Hematopoietic multipotent progenitor cell (in vitro differentiated cells): ENCODE data around the gene FBXL17. TPM values are rescaled to one million over a fixed set of nuclear protein-coding genes. Genes with fewer than 3 reads are reported as not detected.

Experiments
- DNase-seq, 3 donors: peaks; one replicate each; pipeline ENCODE4 v3.0.0-alpha.2; 2011 to 2015; ENCODE audit warnings: low read depth in 2 of 3, low spot score in 2 of 3
- total RNA-seq: library from RNA; depleted of rRNA; stranded (reverse); fragments of >200 nt; gene quantifications from one replicate; pipeline ENCODE4 v1.2.3, GENCODE V29; 2012

Gene FBXL17
- total RNA-seq, 1 donor, result 9.4 TPM

DNA sequence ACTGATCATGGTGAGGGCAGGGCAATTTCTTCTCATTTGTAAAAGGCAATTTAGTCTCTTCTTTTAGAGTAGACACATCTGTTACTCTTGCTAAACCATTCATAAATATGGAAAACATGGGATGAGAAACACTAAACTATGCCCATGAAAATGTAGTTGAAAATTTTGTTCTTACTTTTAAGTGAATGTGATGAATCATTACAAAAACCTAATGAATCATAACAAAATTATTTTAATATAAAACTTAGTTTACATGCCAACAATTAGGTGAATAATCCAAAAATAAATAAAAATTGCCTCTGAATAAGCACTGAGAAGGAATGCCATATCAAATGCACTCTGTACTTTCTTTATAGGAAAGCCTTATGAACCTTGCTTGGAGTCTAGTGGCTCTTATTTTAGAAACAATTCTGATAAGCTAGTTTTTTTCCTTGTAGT lies 413.5 kb downstream of the FBXL17 start:
- DNase-seq, result no peak

DNA sequence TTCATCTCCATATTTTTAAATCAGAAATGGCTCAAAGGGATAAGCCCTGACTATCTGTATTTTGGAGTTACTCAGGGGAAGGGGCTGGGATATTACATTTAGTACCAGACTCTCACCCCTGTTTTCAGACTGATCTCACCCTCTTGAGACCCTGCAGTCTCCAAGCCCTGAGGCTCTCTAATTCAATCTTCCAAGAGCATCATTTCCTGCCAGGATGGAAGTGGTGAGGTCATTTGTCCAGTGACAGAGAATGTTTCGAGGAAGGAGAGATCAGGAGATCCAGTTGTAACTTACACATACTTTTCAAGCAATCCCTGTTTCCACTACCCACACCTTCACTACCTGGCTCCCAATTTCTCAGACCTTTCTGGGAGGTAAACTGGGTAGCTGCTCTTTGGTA lies 415.7 kb downstream of the FBXL17 start:
- no peak for DNase-seq

DNA sequence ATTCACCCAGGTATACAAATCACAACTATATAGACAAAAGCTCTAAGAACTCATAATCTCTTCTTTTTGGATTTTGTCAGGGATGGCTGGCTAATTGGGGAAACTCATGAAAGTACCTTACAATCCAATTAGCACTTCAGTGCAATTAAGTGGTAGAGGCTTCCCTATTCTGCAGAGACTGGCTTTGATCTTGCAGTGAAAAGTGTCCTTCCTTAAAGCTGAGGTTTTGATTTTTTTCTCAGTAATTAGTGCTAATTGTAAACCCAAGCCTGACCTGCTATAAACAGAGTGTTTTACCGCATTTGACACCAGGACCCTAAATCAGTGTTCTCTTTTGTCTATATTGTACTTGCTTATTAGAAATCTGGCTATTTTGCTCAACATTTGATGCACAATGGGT lies 417.2 kb downstream of the FBXL17 start:
- no peak for DNase-seq

DNA sequence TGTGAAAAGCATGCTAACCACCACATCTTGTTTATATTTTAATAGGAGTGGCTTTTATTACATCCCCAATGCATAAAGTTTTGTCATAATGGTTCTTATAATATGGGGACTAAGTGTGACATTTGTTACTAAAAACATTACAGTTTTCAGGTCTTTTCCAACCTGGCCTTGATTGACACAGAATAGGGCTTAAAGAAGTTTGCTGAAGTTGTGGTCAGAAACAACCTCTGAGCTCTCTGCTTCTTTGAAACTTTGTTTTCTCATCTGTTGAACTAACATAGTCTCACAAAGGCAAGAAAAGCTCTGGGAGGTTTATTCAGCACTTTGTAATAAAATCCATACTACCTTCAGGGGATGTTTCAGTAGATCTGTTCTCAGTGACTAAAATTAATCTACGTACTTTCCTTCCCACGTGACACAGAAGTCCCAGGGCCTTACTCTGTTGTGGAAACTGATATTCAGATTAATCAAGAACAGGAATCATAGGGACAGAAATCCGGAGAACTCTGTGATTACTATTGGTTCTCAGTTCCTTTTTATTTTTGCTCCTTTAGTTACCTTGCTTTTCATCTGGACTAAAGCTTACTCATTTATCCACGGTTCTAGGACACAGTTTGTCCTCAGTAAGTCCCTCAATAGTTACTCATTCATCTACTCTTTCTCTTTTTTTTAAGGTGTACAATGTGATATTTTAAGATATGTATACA lies 422.2 kb downstream of the FBXL17 start:
- DNase-seq, result no peak

DNA sequence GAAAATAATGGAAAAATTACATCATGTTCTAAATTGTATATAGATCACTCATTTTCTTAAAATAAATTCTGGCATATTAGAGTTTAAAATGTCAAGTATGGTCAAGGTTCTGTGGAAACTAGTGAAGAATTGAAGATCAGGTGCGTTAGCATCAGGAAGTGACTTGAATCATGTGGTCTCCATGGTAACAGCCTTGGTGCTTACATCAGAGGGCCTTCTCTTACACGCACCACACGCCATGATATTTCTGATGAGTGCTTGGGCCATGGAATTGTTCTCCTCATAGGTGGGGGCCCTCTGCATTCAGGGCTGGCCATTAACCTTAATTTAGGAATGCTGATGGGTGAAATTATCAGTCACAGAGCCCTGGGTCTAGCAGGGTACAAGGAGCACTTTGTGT lies 423.0 kb downstream of the FBXL17 start:
- DNase-seq, result no peak

DNA sequence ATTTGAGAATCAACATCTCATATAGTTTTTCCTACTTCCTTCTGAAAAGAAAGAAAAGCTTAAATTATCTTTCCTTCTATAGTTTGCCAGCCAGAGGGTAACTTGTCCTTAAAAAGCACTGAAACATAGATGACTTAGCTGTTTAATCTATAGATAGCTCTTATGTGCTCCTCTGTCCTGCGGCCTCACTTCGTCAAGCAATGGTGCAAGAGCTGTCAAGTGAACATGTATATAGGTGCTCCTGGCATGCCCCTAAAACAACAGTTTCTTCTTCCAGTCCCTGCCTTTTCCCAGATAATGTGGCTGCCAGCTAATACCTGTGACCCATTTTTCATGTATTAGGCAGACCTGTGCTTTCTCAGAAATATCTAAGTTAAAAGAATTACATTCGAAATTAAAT lies 423.5 kb downstream of the FBXL17 start:
- DNase-seq, result no peak

DNA sequence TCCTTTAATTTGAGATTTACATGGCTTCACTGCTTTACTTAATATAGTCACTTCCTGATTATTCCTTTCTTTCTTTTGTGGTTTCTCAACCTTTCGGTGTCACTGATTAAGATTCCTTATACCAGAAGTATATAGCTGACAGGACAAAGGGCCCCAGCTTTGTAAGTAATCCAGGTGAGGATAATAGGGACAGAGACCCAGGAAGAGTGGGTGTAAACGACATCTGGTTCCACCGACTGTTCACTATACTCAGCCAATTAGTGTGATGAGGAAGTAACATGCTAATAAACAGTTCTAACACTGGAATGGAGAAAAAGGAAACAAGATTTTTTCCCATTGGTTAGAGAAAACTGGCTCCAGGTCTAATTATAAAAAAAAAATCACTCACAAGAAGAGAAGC lies 424.8 kb downstream of the FBXL17 start:
- DNase-seq, result no peak

DNA sequence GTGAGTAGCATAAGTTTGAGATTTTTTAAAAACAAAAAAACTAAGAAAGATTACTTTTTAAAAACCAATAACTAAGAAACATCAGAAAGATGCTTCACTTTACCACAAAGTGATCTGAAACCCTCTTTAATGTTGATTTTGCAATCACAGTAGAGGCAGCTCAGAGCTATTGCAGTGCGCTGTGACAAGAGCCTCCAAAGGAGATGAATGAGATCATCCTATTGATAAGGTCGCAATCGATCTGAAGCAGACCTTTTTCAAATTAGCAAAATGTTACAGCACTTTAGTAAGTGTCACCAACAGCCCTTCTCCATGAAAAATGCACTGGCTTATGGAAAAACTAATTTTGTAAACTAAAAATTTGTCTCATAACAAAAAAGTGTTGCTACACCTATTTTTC lies 426.6 kb downstream of the FBXL17 start:
- no peak for DNase-seq

DNA sequence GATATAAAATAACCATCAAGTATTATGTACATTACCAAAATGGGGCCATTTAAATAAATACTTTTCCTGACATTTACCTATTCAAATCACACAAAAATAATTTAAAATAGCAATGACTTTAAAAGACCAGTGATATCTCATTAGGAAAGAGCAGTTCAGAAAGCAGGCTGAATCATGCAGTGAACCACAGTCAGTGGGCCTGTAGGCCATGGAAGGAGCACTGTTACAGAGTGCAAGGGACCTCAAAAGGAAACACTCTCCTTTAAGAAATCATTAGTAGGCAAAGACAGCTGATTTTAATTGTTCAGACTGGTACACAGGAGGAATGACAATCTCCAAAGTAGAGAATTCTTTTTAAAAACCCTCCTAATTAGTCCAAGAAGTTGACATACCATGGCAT lies 427.6 kb downstream of the FBXL17 start:
- no peak for DNase-seq

DNA sequence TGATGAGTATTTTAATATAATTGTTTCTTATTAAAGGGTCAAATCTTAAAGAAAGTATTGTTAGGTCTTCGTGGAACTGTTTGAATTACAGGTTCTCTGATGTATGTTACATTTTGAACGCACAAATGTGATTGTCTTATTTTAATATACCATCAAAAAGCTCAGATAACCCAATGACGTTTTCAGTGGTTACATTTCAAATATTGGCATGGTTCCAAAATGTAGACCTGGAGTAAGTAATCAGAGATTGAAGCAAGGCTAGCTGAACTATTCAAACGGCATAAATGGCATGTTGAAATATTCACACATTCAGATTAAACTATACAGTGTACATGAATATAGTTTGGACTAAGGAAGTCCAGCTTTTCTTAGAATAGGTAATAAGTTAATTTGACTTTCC lies 429.4 kb downstream of the FBXL17 start:
- no peak for DNase-seq

DNA sequence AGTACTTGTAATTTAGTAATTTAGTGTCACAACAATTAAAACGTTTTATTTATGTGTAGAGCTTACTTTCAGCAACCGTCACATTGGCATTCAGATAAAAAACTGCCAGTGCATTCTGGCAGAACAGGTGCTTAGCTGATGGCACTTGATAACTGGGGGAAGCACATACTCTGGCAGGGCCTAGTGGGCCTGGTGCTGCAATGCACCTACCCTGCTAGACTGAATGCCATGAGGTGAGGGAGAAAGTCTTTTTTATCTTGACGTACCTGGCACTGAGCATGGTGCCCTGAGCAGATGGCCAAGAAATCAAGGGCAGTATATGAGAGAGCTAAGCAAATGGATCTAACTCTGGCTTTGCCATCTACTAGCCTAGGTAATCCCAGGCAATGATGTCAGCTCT lies 430.6 kb downstream of the FBXL17 start:
- DNase-seq, result no peak

DNA sequence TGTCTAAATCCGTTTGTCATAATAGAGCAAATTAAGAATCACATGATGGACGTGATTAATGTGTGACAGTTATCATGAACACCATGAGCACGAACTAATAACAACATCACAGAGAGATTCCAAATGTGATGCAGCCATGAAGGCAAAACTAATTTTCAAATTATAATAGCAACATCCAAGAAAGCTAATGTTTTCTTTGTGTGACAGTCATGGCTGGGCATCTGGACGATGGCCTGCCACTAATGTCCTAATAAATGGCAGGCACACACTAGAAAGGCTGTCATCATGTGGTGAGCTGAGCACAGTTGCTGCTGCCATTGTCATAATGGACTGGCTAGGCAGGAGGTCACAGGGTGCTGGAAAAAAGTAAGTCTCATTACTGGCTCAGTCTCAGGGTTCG lies 431.1 kb downstream of the FBXL17 start:
- DNase-seq, result no peak

DNA sequence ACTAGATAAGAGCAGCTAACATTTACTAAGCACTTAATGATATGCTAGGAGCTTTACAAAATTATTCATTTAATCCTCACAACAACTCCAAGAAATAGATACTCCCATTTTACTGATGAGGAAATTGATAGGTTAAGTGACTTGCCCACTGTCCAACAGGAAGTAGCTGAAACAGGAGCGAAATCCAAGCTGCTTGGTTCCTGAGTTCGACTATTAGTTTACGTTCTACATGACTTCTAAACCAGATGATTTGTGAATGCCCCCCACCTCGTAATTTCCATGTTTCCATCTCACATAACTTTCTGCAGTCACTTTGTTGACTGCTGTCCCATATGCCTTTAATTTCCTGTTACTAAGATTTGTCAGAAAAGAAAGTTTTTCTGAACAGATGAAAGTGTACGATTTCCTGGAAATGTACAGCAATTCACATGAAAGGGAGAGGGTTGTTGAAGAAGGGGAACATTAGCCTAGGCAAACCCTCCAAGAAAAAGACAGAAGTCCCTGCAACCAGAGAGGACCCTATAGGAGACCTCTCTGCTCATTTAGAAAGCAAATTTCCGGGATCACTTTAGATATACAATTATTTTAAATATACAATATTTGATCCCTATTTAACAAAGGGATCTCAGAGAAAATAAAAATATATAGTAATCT lies 432.1 kb downstream of the FBXL17 start:
- DNase-seq, result no peak

DNA sequence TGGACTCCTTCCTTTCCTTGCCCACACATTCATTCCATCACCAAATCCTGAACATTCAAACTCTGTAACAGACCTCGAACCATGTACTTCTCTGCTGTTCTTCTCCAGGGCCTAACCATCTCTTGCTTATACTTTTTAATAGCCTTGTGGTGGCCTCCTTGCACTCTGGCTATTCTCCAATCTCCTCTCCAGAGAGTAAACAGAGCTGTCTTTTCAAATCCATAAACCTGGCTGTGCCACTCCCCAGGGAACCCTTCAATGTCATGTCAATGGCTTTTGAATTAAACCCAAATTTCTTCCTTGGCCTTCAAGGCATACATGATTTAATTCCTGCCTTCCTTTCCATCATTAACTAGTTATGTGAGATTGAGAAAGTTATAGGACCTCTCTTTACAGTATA lies 433.5 kb downstream of the FBXL17 start:
- no peak for DNase-seq

DNA sequence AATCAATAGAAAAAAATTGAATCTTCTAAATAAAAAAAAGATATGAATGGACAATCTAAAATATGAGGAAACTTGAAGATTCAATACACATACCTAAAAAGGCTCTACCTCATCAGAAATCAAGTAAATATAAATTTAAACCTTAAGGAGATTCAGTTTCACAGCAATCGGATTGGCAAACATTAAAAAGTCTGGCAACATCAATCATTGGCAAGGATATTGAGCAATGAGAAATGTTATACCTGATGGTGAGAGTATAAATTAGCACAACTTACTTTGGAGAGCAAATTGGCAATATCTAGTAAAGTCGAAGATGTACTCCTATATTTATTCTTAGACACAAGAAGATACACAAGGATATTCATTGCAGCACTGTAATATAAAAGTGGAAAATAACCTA lies 436.8 kb downstream of the FBXL17 start:
- no peak for DNase-seq

DNA sequence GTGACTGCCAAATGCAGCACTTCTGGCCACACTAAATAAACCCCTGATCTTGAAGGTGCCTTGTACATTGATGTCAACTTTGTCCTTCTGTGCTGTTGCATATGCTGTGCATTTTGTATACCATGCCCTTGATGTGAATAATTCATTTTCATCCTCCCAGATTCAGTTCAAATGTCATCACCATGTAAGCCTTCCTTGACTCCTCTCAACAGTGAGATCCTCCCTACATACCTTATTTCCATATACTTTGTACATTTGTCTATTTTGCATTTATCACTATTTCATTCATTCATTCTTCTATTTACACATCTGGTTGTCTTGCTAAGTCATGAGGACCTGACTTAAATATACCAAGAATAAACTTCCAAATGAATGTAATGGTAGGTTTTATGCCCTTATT lies 438.0 kb downstream of the FBXL17 start:
- no peak for DNase-seq

DNA sequence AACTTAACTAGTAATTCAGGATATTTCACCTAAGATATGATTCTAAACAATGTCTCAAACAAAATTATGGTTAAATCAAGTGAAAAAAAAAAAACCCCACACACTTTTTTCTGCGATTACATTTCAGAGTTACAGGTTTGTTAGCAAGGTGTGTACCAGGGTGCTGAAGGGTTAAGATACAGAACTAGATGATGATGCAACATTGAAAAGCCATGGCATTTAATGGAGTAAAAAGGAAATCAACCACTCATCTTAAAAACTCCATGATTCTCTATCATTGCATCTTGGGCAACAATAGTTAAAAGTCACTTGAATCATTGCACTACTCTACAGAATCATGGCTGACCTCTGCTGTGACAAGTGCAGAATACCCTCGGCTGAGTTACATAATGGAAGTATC lies 440.9 kb downstream of the FBXL17 start:
- DNase-seq, result no peak

DNA sequence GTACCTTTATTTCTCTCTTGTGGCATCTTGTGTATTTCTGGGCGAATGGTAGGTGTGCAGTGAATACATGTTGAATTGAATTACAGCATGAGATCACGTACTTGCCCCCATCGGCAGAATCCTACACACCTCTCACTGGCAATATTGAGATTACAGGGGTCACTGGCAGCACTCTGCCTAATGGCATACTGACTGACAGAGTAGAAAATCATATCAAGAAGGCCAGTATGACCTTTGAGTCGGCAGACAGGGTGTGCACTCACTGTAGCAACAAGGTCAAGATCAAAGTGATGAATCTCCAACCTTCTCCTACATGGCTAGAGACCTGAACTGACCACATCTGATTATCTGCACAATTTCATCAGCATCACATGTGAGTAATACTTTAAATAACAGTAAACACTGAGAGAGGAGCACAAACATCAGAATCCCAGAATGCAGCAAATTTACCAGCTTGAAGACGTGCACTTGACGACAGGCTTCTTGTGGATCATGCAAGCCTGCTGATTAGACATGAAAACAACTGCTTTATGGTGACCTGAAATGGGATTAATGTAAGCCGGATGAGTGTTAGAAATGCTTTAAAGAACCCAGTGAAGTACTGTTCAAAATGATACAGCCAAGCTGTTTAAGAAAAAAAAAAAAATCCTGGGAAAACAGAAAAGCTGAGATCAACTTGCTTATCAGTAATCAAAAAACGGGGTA lies 444.1 kb downstream of the FBXL17 start:
- no peak for DNase-seq

DNA sequence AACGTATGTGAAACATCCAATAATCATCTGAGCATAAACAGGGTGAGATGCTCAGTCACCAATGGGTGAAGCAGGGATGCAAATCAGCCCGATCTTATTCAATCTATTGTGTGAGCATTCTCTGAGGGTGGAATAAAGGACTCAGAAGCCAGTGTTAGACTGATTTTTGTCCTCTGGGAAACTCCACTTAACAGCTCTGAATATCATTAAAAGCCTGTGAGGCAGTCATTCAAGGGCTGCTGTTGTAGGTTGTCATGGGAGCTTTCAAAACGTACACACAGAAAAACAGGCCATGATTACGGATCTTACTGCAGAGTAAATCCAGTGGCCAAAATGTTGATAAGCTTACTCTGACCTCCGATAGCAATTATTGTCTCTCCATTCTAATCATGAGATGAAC lies 444.7 kb downstream of the FBXL17 start:
- DNase-seq, result no peak

DNA sequence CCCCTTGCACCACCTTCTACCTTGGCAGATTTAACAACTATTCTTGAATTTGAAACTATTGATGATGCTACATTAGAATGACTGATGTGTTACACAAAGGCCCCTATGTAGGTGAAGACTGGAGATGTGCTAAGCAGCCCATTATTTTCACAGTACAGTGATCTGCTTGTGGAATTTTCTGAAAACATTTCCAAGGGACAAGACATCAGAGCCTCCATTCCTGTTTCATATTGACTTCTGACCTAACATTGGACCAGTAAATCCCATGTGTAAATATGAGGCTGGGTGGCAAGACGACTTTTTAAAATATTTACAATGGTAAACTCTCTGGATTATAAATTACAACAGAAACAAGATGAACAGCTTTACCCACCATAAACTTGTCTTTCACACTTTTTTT lies 445.4 kb downstream of the FBXL17 start:
- DNase-seq, result no peak

DNA sequence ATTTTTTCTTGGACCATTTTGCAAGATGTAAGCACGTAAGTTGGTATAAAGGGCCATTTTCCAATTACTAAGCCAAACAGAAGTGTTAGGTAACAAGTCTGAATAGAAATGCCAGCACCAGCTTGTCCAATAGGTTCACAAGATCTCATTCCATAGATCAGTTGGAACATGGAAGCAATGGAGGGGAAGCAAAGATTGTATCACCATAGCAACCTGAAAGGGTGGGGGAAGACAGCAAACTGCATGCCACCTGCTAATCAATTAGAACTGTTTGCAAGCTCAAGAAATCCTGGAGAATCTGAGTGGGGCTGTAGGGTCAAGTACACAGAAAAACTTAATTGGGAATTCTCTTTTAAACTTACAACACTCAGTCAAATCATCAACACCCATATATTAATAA lies 446.3 kb downstream of the FBXL17 start:
- no peak for DNase-seq

DNA sequence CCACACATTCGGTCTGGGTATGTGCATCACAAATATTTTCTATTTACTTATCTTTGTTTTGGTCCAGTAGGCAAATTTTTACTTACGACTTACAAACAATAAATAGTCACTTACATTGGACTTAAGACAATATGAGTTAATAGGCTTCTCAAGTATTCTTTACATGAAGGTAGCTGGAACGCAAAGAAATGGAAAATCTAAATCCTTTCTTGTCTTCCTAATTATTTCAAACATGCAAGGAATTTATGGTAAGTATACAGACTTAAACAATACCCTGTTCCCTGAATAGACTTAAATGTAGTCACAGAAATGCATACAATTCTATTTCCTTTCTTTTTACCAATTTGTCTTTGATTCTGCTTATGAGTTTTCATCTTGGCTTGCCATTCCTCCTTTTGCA lies 448.6 kb downstream of the FBXL17 start:
- no peak for DNase-seq
